COLO668 (cell line): ENCODE measurements around the gene GNPDA1.

Experiments used
- DNase-seq: peaks from one replicate; lab custom pipeline; 2025; ENCODE audit not compliant: unreplicated experiment; lab: John Stamatoyannopoulos, UW

Gene GNPDA1

GRCh38 chr5:141958113-141958512, 54.7 kb downstream of the GNPDA1 start, which contains the start of gene PCDH12:
TSS of gene PCDH12 (minus strand) at chr5:141958202. CDS start at chr5:141957851, 351 bp downstream.
- no peak for DNase-seq

- no peak for DNase-seq
Observed at GRCh38 chr5:141957367-141957996, 55.3 kb downstream of the GNPDA1 start.

GRCh38 chr5:141954194-141954593, 58.6 kb downstream of the GNPDA1 start:
- DNase-seq, result no peak

- DNase-seq, result no peak
Observed at GRCh38 chr5:141952020-141952419, 60.8 kb downstream of the GNPDA1 start.

- no peak for DNase-seq
Observed at GRCh38 chr5:141951332-141951781, 61.5 kb downstream of the GNPDA1 start.
